ENCODE measurements around the gene FCGR3A.
"Not testable (repeated sequence)": the region's sequence is repeated elsewhere in the genome, so short reads cannot be mapped to it uniquely, and the experiment has no call there.

GRCh38 chr1:161571703-161572102, 22.1 kb upstream of the FCGR3A start:
- TF ChIP-seq GABPA (IDR thresholded peaks at IDR 0.05; ENCODE audit: borderline replicate concordance, insufficient read depth, low read length); EZH2 (IDR thresholded peaks at IDR 0.05; ENCODE audit: low read depth, low read length, severe bottlenecking); SRF (IDR thresholded peaks at IDR 0.05; ENCODE audit: low read depth, low read length); RNF2 (IDR thresholded peaks at IDR 0.05; ENCODE audit: borderline replicate concordance, low read depth, low read length, missing control alignments, poor library complexity, severe bottlenecking): not testable (repeated sequence)
- TF ChIP-seq, protein P1, sequence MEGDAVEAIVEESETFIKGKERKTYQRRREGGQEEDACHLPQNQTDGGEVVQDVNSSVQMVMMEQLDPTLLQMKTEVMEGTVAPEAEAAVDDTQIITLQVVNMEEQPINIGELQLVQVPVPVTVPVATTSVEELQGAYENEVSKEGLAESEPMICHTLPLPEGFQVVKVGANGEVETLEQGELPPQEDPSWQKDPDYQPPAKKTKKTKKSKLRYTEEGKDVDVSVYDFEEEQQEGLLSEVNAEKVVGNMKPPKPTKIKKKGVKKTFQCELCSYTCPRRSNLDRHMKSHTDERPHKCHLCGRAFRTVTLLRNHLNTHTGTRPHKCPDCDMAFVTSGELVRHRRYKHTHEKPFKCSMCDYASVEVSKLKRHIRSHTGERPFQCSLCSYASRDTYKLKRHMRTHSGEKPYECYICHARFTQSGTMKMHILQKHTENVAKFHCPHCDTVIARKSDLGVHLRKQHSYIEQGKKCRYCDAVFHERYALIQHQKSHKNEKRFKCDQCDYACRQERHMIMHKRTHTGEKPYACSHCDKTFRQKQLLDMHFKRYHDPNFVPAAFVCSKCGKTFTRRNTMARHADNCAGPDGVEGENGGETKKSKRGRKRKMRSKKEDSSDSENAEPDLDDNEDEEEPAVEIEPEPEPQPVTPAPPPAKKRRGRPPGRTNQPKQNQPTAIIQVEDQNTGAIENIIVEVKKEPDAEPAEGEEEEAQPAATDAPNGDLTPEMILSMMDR (IDR thresholded peaks at IDR 0.05; ENCODE audit: control extremely low read depth in 1 of 3, insufficient read depth in 1 of 3, low read depth in 1 of 3, low read length in 3 of 3): not testable (repeated sequence)

Data from H1 (cell line).